ENCODE measurements around the gene SFT2D2. TPM values are rescaled to one million over a fixed set of nuclear protein-coding genes. Genes with fewer than 3 reads are reported as not detected.

SFT2D2 gene
- total and polyA plus RNA-seq, 2 of the 8 experiments (the other 6 are each of a cell fraction or from before 2014, with no cell fraction given), result 9.0 to 29.0 TPM

GRCh38 chr1:168190403-168190802 lies 35.4 kb upstream of the SFT2D2 start (continued):
- no peak for TF ChIP-seq JUND (IDR thresholded peaks at IDR 0.05; ENCODE audit: low read length)

All from H1 (cell line).